PC-3 (cell line): ENCODE data around the gene FGF18.

Source experiments
- CTCF ChIP-seq: fragments of 300-600 bp; sonication (generic); conservative IDR thresholded peaks from 2 replicates; pipeline ENCODE4 v1.5.1; 2017; ENCODE audit warnings: antibody characterized with exemption, low read depth, mild to moderate bottlenecking, low read length
- EZH2 ChIP-seq: fragments of 300-600 bp; sonication (generic); IDR thresholded peaks from one replicate; pipeline ENCODE4 v1.6.1; 2017; ENCODE audit warnings: antibody characterized with exemption, mild to moderate bottlenecking, low read length; ENCODE audit not compliant: unreplicated experiment

GRCh38 chr5:171444582-171444981 lies 25.1 kb downstream of the FGF18 start:
- TF ChIP-seq CTCF (no peak), EZH2 (no peak)
